NCI-H1048 (cell line): Measurements from ENCODE around the gene CABP1.
"Not testable (repeated sequence)": the region's sequence is repeated elsewhere in the genome, so short reads cannot be mapped to it uniquely, and the experiment has no call there.

Source experiments
- DNase-seq: peaks from one replicate; lab custom pipeline; 2025; lab: John Stamatoyannopoulos, UW

The CABP1 gene

DNA sequence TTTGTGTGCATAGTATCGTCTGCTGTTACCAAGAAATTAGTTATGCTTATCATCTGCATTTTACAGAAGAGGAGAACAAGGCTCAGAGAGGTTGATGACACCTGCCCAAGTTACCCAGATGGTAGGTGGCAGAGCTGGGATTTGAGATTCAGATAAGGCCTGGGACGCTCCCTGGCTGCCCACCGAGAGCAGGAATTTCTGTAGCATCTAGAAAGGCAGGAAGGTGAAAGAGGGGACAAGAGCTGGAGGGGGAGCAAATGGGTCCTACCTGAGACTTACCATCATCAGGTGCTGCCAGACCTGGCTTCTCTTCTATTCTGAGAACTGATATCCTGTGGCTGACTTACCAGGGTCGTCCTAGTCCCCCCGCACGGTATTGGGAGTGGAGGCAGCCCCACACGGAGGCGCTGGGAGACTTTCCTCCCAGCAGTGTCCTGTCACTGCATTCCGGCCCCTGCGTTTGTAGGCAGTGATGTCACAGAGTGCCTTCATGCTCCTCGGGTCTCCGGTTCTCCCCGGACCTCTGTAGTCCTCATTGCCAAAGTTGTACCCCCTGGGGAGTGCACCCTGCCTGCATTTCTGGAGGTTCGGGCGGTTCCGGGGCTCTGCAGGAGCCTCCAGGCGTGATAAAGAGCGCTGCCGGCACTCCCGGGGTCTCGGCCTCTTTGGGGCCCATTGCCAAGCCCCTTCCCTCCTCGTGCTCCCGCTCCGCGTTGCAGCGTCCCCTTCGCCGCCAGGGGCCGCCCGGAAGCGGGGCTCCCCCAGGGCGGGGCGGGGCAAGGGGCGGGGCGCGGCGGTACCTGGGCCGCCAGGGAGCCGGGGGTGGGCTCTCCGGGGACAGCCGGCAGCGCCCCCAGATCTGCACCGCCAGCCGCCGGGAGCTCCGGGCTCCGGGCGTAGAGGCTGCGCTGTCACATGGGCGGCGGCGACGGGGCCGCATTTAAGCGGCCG is at the start of gene CABP1:
CABP1 (plus strand) TSS at position 856 of the 951 bp plus-strand sequence; CDS start at position 916, 60 bp downstream.
- DNase-seq = no peak

GRCh38 chr12:120590741-120591407 is 49.6 kb upstream of the CABP1 start:
- no peak for DNase-seq

GRCh38 chr12:120592121-120593049 is 48.0 kb upstream of the CABP1 start:
- no peak for DNase-seq

DNA sequence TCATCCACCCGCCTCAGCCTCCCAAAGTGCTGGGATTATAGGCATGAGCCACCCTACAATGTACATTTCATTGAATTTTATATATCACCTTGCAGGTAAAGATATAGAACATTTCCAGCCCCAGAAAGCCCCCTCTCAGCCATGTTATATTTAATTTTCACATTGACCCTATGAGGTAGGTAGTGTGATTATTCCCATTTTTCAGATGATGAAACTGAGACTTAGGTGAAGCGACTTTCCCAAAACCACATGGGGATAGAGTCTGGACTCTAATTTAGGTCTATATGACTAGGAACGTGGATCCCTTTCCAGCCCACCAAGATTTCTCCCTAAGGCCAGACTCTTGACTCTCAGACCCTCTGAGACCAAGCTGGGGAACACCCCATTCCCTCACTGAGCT is 43.5 kb upstream of the CABP1 start:
- no peak for DNase-seq

DNA sequence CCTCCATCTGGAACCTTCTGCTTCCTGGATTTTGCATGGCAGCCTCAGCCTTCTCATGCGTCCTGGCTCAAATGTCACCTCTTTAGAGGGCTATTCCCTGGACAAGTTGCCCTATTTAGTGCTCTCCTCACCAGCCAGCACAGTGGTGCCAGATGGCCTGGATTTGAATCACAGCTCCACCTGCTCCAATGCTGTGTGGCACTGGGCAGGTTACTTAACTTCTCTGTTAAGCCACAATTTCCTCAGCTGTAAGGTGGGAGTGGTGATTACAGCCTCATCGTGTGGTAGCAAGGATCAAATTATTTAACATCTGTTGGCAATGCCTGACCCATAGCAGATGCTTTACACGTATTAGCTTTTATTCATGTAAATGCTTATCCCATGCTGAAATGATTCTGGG is 42.6 kb upstream of the CABP1 start:
- no peak for DNase-seq

DNA sequence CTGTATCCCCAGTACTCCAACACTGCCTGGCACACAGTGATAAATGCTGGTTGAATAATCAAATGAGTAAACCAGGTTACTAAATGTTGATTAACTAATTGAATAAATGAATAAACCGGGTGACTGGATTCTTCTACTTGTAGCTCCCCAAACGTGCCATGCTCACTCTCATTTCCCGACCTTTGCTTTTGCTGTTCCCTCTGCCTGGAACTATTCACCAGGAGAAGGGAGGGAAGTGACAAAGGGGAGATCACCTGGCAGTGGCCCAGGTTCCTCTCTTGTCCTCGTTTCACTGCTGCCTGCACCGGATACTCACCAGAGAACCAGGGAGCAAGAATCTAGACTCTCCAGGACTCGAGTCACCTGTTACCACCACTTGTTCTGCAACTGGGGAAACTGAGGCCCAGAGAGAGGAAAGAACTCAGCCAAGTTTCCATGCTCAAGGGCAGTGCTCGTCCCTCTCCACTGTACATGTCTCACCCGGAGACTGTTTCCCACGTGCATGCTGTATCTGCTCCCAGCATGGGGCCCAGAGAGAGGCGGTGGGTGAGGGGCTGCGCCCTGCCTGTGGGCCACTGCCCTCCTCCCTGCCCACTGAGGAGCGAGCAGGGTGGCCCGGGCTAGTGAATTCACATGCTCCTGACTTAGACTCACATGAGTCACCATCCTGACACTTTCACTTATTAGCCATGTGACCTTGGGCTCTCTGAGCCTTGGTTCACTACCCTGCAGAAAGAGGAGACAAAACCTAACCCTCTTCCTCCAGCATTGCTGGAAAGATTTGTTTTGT is 41.6 kb upstream of the CABP1 start:
- no peak for DNase-seq

GRCh38 chr12:120599672-120600552 is 40.5 kb upstream of the CABP1 start:
- DNase-seq = no peak

DNA sequence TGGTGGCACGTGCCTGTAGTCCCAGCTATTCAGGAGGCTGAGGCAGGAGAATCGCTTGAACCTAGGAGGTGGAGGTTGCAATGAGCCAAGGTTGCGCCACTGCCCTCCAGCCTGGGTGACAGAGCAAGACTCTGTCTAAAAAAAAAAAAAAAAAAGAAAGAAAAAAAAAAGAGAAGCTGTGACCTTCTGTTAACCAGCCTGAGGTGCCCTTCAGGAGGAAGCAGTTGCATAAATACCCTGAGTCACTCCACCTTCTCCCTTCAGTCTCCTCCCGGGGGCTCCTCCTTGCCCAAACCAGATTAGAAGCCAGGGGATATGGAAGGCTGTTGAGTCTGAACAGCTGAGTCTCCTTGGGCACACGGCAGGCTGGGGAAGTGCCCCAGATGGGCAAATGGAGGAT is 38.0 kb upstream of the CABP1 start:
- not testable (repeated sequence) for DNase-seq

GRCh38 chr12:120610560-120610959 is 29.9 kb upstream of the CABP1 start:
- DNase-seq = no peak

- not testable (repeated sequence) for DNase-seq
Observed at GRCh38 chr12:120611534-120611933, 28.9 kb upstream of the CABP1 start.

DNA sequence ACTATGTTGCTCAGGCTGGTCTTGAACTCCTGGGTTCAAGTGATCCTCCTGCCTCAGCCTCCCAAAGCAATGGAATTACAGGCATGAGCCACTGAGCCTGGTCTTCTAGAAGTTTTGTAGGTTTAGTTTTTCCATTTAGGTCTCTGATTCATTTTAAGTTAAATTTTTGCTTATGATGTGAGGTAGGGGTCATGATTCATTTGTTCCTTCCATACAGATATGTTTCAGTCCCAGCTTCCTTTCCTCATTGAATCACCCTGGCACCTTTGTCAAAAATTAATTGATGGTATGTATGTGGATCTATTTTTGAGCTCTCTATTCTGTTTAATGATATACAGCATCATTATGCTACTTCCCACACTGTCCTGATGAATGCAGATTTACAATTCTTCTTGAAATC is 25.6 kb upstream of the CABP1 start:
- no peak for DNase-seq

DNA sequence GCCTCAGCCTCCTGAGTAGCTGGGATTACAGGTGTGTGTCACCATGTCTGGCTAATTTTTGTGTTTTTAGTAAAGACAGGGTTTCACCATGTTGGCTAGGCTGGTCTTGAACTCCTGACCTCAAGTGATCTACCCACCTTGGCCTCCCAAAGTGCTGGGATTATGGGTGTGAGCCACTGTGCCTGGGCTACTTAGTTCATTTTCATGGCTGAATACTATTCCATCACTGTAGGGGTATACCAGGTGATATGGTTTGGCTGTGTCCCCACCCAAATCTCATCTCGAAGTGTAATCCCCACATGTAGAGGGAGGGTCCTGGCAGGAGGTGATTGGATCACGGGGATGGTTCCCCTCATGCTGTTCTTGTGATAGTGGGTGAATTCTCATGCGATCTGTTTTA is 23.2 kb upstream of the CABP1 start:
- DNase-seq = not testable (repeated sequence)

DNA sequence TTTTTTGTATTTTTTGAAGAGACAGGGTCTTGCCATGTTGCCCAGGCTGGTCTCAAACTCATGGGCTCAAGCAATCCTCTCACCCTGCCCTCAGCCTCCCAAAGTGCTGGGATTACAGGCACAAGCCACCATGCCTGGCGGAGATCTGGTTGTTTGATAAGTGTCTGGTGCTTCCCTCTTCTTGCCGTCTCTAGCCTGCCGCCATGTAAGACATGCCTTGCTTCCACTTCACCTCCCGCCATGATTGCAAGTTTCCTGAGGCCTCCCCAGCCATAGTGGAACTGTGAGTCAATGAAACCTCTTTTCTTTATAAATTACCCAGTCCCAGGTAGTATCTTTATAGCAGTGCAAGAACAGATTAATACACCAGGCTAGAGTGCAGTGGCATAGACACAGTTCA is 22.7 kb upstream of the CABP1 start:
- not testable (repeated sequence) for DNase-seq

DNA sequence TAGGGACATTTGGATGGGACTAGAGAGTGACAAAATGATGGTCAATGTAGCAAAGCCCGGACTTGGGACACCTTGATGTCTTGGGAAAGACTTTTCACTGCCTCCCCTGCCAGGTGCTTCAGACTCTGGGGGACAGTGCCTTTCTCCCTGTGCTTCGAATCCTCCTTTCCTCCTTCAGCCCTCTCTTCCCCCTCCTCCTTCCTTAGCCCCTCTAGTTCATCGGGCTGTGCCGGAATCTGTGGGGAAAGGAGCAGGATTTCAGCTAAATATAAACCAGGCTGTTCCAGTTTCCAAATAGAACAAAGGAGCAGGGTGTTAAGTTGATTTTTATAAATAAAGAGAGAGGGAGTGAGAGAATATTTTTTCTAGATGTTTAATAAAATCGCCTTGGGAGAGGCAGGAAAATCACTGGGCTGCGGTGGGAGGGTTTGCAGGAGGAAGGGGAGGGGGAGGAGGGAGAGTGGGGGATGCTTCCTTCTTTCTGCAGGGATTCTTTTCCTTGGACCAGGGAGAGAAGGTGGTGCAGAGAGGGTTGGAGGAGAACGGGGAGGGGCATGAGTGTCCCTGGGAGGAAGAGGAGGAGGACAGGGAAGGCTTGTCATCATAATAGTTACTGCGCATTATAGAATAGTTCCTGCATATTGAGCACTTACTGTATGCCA is 21.3 kb upstream of the CABP1 start:
- DNase-seq = no peak

- DNase-seq = no peak
Observed at GRCh38 chr12:120620624-120621023, 19.8 kb upstream of the CABP1 start.

DNA sequence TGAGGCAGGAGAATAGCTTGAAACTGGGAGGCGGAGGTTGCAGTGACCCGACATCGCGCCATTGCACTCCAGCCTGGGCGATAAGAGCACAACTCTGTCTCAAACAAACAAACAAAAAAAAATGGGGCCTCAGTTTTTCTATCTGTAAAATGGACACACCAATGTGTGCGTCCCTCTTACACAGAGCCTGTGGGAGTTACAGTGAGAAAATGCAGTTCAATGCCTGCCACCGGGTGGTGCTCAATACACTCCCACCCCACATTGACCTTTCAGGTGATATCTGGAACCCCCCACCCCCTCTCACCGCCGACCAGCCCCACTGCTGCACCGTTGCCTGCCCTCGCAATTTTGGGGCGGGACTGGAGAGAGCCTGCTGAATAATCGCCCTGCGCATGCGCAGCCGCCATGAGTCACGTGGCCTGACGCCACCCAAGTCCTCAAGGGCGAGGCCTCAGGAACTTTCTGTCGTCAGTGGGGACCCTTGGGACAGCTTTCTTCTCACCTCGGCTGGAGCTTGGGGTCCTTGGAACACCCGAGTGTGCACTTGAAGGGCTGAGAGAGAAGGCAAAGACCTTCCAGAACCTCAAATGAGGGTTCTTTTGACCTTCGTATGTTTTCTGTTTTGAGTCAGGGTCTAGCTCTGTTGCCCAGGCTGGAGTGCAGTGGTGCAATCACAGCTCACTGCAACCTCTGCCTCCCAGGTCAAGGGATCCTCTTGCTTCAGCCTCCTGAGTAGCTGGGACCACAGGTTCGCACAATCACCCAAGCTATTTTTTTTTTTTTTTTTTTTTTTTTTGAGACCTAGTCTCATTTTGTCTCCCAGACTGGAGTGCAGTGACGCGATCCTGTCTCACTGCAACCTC is 14.6 kb upstream of the CABP1 start:
- no peak for DNase-seq

GRCh38 chr12:120628919-120629318 is 11.5 kb upstream of the CABP1 start:
- DNase-seq = no peak

DNA sequence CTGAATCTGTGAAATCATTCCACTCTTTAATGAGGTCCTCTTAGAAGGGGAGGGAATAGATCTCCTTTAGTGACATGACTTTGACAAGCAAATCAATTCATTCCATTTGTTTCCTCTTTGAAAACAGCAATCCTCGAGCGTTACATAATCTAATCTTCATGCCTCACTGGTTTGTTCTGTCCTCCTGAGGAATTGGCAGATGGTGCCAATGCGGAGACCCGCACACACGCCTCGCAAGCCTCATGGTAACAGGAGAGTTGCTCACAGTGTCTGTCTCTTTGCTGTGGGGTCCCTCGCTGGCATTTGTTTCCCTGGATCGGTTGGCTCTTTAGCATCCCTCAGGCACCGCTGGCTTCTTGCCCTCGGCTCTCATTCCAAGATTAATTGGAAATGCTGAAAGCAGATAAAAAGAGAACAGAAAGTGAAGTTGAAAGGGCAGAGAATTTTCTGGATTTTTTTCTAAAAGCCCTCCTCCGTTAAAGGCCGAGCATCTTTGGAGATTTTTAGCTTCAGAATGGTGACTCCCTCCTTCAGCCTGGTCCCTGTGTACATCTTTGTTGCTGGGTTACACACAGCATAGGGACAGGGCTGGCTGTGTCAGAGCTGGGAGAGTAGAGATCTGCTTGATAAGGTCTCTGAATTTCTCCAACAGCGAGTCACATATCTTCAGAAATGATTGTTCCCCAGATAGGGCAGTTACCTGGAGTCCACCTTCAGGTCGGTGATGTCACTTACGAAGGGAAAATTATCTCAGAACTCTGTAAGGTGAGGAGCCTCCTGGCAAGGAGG is 10.1 kb upstream of the CABP1 start:
- DNase-seq = no peak
